SK-N-SH (cell line): ENCODE measurements around the gene CCDC171.

Experiments
- EP300 ChIP-seq, 2 experiments: IDR thresholded peaks; 2 replicates each; pipeline versions ENCODE4 v1.4.0 to v1.6.1; 2012; ENCODE audit warnings: borderline replicate concordance in 1 of 2, low read depth in 1 of 2, low read length in 1 of 2
- EZH2phosphoT487 ChIP-seq: fragments of 200-600 bp; sonication (generic); IDR thresholded peaks from 2 replicates; pipeline ENCODE4 v1.6.1; 2017; ENCODE audit warnings: low read depth, mixed run types, mild to moderate bottlenecking, antibody characterized with exemption, moderate library complexity, borderline replicate concordance
- POLR2AphosphoS5 ChIP-seq: IDR thresholded peaks from 2 replicates; pipeline ENCODE4 v1.6.1; 2012; ENCODE audit warnings: low read depth, low read length
- SMC3 ChIP-seq: IDR thresholded peaks from 2 replicates; pipeline ENCODE4 v1.6.1; 2012; ENCODE audit warnings: low read depth, low read length, improper control_type of control experiment
- TAF1 ChIP-seq: IDR thresholded peaks from 2 replicates; pipeline ENCODE4 v1.6.1; 2012; ENCODE audit warnings: low read depth, mild to moderate bottlenecking, low read length, moderate library complexity, borderline replicate concordance
- TF ChIP-seq, protein P1 (sequence below): fragments of 200-600 bp; sonication (generic); IDR thresholded peaks from 2 replicates; pipeline ENCODE4 v1.6.1; 2017; ENCODE audit warnings: antibody characterized with exemption, mild to moderate bottlenecking, moderate library complexity

DNA sequence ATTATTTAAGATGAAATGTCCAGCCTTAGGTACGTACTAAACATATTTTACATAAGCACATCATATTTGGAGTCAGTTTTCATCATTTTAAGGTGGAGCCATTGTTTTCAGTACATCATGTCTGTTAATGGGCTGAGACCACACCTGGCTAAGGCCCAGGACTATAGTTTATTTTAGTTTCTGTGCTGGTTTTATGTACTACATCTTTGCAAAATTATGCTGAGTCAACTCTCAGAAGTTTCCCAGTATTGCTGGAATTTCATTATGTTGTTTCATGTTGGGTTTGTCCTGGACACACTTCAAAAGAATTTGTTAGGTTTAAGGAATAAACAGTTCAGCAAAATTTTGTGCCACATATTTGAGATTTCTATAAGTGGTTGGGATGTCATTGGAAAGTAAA lies 171.2 kb downstream of the CCDC171 start:
- TF ChIP-seq EP300 (IDR thresholded peaks at IDR 0.05; ENCODE audit: borderline replicate concordance in 1 of 2, low read depth in 1 of 2, low read length in 1 of 2) (no peak), POLR2AphosphoS5 (no peak), SMC3 (no peak), EZH2phosphoT487 (no peak), TAF1 (no peak)
- TF ChIP-seq, protein P1, sequence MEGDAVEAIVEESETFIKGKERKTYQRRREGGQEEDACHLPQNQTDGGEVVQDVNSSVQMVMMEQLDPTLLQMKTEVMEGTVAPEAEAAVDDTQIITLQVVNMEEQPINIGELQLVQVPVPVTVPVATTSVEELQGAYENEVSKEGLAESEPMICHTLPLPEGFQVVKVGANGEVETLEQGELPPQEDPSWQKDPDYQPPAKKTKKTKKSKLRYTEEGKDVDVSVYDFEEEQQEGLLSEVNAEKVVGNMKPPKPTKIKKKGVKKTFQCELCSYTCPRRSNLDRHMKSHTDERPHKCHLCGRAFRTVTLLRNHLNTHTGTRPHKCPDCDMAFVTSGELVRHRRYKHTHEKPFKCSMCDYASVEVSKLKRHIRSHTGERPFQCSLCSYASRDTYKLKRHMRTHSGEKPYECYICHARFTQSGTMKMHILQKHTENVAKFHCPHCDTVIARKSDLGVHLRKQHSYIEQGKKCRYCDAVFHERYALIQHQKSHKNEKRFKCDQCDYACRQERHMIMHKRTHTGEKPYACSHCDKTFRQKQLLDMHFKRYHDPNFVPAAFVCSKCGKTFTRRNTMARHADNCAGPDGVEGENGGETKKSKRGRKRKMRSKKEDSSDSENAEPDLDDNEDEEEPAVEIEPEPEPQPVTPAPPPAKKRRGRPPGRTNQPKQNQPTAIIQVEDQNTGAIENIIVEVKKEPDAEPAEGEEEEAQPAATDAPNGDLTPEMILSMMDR, result no peak
